Stomach (tissue), 4 donors: ENCODE data around the gene TBCD.

Experiments used
- EP300 ChIP-seq: sonication (generic); formaldehyde crosslinking; IDR thresholded peaks from one replicate; pipeline ENCODE4 v1.6.1; 2017; ENCODE audit warnings: antibody characterized with exemption
- POLR2A ChIP-seq, 4 donors: fragments of 450-650 bp; IDR thresholded peaks; one replicate each; pipeline ENCODE4 v1.6.1; 2016; ENCODE audit warnings: antibody characterized with exemption in 4 of 4, control low read depth in 2 of 4, mild to moderate bottlenecking in 1 of 4, moderate library complexity in 1 of 4
- POLR2AphosphoS5 ChIP-seq, 3 donors: sonication (generic); formaldehyde crosslinking; IDR thresholded peaks; one replicate each; pipeline ENCODE4 v1.6.1; 2016; ENCODE audit warnings: antibody characterized with exemption in 3 of 3
- TF ChIP-seq, protein P1 (sequence below), 7 experiments: fragments of 450-650 bp in 4 of 7; fragments of 200-600 bp in 3 of 7; sonication (generic) in 3 of 7; IDR thresholded peaks; one replicate each; pipeline ENCODE4 v1.5.1; 2016 to 2019; ENCODE audit warnings: antibody characterized with exemption in 7 of 7, control low read depth in 2 of 7, mild to moderate bottlenecking in 1 of 7

DNA sequence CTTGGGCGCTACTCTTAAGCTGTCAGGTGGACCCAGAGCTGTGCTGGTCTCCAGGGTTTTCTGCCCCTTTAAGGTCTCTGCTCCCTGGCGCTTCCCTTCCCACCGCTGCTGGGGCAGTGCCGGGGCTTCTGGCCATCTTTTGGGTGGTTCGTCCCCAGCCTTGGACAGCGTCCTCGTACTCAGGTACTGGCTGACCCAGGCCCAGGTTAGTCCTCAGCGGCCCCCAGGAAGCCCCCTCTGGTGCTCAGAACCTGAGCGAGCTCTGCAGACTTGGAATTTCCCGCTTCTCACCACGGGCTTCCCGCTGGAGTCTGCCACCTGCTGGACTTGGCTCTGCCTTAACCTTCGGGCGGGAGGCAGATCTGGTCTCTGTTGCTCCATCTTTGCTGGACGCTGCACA lies 182.0 kb downstream of the TBCD start:
- TF ChIP-seq, protein P1, sequence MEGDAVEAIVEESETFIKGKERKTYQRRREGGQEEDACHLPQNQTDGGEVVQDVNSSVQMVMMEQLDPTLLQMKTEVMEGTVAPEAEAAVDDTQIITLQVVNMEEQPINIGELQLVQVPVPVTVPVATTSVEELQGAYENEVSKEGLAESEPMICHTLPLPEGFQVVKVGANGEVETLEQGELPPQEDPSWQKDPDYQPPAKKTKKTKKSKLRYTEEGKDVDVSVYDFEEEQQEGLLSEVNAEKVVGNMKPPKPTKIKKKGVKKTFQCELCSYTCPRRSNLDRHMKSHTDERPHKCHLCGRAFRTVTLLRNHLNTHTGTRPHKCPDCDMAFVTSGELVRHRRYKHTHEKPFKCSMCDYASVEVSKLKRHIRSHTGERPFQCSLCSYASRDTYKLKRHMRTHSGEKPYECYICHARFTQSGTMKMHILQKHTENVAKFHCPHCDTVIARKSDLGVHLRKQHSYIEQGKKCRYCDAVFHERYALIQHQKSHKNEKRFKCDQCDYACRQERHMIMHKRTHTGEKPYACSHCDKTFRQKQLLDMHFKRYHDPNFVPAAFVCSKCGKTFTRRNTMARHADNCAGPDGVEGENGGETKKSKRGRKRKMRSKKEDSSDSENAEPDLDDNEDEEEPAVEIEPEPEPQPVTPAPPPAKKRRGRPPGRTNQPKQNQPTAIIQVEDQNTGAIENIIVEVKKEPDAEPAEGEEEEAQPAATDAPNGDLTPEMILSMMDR (IDR thresholded peaks at IDR 0.05), result no peak
- no peak for TF ChIP-seq POLR2A (IDR thresholded peaks at IDR 0.05)
- TF ChIP-seq POLR2AphosphoS5 (IDR thresholded peaks at IDR 0.05), result no peak
- no peak for TF ChIP-seq EP300
